AG09309 (cell line): Measurements from ENCODE around the gene FAM241A.

Experiments used
- DNase-seq: peaks from one replicate; pipeline ENCODE4 v3.0.0-alpha.2; 2010; ENCODE audit warnings: low read depth
- H3K4me3 ChIP-seq: 2 replicates; pipeline ENCODE4 v1.5.1; 2011; ENCODE audit warnings: mild to moderate bottlenecking, low read depth, low read length, moderate library complexity; ENCODE audit not compliant: control insufficient read depth
- CTCF ChIP-seq: IDR thresholded peaks from 2 replicates; pipeline ENCODE4 v1.5.1; 2011; ENCODE audit warnings: mild to moderate bottlenecking, low read depth, low read length, inconsistent platforms; ENCODE audit not compliant: insufficient read depth, control insufficient read depth; ENCODE audit errors: missing control alignments

Gene FAM241A

GRCh38 chr4:112213856-112214255 lies 68.6 kb downstream of the FAM241A start:
- no peak overlapping the region for H3K4me3 ChIP-seq
- TF ChIP-seq CTCF = no peak

GRCh38 chr4:112214390-112215264 lies 69.4 kb downstream of the FAM241A start:
- DNase-seq = no peak
- TF ChIP-seq CTCF = peak; percentile 32
- H3K4me3 ChIP-seq = no peak overlapping the region

More at GRCh38 chr4:112213856-112214255, 68.6 kb downstream of the FAM241A start:
- peak; percentile 63 for DNase-seq

GRCh38 chr4:112219826-112220366 lies 74.6 kb downstream of the FAM241A start:
- no peak for DNase-seq
- no peak for TF ChIP-seq CTCF
- H3K4me3 ChIP-seq = no peak overlapping the region

GRCh38 chr4:112222219-112222955 lies 77.1 kb downstream of the FAM241A start:
- no peak for TF ChIP-seq CTCF
- no peak overlapping the region for H3K4me3 ChIP-seq
- no peak for DNase-seq

- no peak overlapping the region for H3K4me3 ChIP-seq
Observed at GRCh38 chr4:112225157-112225556, 79.9 kb downstream of the FAM241A start.

More at GRCh38 chr4:112225157-112225556, 79.9 kb downstream of the FAM241A start:
- no peak for DNase-seq
- no peak for TF ChIP-seq CTCF
